ENCODE data around the gene SBNO2.

The SBNO2 gene

GRCh38 chr19:1069009-1069779, 104.9 kb downstream of the SBNO2 start:
- FAIRE-seq = no peak

- FAIRE-seq = no peak
Observed at GRCh38 chr19:1068009-1069001, 105.8 kb downstream of the SBNO2 start.

DNA sequence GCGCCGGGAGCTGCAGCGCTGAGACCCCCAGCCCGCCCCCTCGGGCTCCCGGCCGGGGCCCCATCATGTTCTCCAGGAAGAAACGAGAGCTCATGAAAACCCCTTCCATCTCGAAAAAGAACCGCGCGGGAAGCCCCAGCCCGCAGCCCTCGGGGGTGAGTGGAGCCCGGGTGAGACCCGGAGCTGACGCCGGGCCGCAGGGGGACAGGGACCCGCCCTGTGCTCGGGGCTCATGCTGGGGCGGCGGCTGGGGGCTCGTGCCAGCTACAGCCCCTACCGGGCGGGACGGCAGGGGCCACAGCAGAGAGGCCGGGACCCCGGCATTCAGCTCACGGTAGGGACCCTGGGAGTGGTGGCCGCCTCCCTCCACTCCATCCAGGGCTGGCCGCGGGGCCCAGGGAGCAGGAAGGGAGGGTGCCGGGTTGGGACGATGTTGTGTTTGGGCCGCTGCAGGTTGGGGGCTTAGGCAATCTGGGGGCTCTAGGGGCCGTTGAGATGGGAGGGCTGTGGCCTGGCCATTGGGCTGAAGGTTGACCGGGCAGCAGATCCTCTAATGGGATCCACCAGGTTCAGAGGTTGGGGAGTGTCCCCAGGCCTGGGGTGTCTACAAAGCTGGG, 106.6 kb downstream of the SBNO2 start:
- FAIRE-seq = no peak

GRCh38 chr19:1066748-1067340, 107.2 kb downstream of the SBNO2 start, which contains the start of gene ARHGAP45:
TSS of gene ARHGAP45 (plus strand) at chr19:1067167. CDS start at chr19:1067406, 239 bp downstream.
- FAIRE-seq = no peak

DNA sequence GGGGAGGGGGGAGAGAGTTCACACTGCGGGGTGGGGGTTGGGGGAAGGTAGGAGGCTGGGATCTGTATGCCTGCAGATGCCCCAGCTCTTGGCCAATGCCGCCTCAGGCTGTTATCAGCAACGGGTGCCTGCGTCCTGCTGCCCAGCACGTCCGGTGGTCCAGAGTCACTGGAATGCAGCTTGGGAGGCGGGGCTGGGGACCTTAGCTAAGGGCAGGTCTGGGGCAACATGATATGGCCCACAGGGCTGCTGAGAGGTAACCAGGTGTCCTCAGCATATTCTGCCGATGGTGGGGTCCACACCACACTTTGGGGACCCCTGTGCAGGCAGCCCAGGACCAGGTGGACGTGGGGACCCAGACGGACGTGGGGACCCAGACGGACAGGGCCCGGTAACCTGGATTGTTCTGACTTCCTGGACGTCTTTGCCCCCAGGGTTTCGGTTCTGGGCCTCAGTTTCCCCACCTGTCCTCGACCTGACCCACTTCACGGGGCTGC, 107.8 kb downstream of the SBNO2 start:
- no peak for FAIRE-seq

GRCh38 chr19:1065606-1066109, 108.4 kb downstream of the SBNO2 start:
- no peak for FAIRE-seq

DNA sequence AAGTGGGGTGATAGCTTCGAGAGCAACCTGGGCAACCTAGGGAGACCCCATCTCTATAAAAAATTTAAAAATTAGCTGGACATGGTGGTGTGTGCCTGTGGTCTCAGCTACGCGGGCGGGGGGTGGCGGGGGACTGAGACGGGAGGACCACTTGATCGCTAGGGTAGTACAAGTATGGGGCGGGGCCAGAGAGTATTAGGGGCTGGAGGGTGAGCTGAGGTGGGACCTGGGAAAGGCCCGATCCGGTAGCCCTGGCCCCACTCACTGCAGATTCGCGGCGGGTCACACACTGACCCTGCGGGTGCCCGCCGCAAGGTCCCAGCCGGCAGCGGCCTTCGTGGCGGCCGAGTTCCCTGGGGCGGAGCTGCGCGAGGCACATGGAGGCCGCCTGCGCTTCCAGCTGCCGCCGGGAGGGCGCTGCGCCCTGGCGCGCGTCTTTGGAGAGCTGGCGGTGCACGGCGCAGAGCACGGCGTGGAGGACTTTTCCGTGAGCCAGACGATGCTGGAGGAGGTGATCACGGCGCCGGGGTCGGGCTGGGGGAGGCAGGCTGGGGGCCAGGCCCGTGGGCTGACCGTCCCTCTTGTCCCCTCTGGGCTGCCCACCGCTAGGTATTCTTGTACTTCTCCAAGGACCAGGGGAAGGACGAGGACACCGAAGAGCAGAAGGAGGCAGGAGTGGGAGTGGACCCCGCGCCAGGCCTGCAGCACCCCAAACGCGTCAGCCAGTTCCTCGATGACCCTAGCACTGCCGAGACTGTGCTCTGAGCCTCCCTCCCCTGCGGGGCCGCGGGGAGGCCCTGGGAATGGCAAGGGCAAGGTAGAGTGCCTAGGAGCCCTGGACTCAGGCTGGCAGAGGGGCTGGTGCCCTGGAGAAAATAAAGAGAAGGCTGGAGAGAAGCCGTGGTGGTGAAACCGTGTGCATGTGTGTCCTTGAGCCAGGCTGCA, 109.1 kb downstream of the SBNO2 start:
- no peak for FAIRE-seq

- FAIRE-seq = no peak
Observed at GRCh38 chr19:1063909-1064660, 110.0 kb downstream of the SBNO2 start.

DNA sequence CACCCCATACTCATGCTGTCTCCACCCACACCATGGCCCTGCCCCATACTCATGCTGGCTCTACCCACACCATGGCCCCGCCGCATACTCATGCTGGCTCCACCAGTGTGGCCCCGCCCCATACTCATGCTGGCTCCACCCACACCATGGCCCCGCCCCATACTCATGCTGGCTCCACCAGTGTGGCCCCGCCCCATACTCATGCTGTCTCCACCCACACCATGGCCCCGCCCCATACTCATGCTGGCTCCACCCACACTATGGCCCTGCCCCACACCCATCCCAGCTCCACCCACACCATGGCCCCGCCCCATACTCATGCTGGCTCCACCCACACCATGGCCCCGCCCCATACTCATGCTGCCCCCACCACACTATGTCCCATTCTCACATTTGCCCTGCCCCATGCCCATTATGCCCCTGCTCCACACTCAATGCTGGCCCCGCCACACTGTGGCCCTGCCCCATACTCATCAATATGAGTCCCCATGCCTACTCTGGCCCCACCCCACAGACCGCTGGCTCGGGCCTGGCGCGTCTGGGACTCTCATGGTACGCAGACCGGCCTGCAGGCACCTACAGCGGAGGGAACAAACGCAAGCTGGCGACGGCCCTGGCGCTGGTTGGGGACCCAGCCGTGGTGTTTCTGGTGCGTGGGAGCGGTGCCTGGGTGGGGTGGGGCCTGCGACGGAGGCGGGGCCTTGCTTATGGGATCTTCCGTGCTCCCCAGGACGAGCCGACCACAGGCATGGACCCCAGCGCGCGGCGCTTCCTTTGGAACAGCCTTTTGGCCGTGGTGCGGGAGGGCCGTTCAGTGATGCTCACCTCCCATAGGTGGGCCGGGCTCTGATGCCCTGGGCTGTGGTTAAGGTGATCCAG, 110.8 kb downstream of the SBNO2 start:
- FAIRE-seq = no peak

DNA sequence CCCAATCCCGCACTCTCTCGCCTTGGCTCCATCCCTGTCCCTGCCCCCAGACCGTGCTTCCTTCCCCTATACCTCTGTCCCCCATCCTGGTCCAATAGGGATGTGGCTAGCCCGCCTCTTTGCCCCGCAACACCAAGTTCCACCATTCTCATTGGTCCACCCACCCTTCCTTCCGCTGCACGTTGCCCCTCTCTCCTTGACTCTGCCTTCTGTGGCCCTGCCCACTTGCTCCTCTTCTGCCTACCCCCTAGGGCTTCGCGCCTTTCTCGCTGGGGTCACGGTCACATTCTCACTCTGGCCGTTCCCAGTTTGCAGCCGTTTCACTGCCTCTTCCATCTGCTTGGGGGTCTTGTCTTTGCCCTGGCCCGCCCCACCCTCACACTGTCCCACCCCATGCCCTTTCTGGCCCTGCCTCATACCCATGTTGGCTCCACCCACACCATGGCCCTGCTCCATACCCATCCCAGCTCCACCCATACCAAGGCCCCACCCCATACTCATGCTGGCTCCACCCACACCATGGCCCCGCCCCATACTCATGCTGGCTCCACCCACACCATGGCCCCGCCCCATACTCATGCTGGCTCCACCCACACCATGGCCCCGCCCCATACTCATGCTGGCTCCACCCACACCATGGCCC, 111.6 kb downstream of the SBNO2 start:
- FAIRE-seq = no peak

GRCh38 chr19:1061987-1062386, 112.1 kb downstream of the SBNO2 start:
- no peak for FAIRE-seq

GRCh38 chr19:1060689-1061088, 113.4 kb downstream of the SBNO2 start:
- no peak for FAIRE-seq

- FAIRE-seq = no peak
Observed at GRCh38 chr19:1058112-1058511, 116.0 kb downstream of the SBNO2 start.
